Naive B cell (primary cell): Measurements from ENCODE around the gene NBPF26. TPM values are rescaled to one million over a fixed set of nuclear protein-coding genes. Genes with fewer than 3 reads are reported as not detected.
"Not testable (repeated sequence)": the region's sequence is repeated elsewhere in the genome, so short reads cannot be mapped to it uniquely, and the experiment has no call there.

Experiments
- ATAC-seq, 2 donors: fragments of 150-1000 bp; cut with Tn5 transposase; 2 replicates each; pipeline ENCODE4 v1.10.0; 2021; ENCODE audit warnings: low read depth in 2 of 2, mild to moderate bottlenecking in 2 of 2, moderate library complexity in 2 of 2
- DNase-seq: peaks from one replicate; pipeline ENCODE4 v3.0.0; 2022
- H3K27ac Mint-ChIP-seq, 6 donors: one replicate each; pipeline ENCODE4 v1.8.0; 2020 to 2022; ENCODE audit warnings: mild to moderate bottlenecking in 6 of 6, mixed read lengths in 6 of 6, moderate library complexity in 5 of 6, inconsistent platforms in 2 of 6
- H3K27me3 Mint-ChIP-seq, 3 donors: one replicate each; pipeline ENCODE4 v1.8.0; 2021 to 2022; ENCODE audit warnings: mixed read lengths in 3 of 3, mild to moderate bottlenecking in 1 of 3
- H3K36me3 Mint-ChIP-seq, 2 donors: one replicate each; pipeline ENCODE4 v1.8.0; 2020 to 2022; ENCODE audit warnings: mixed read lengths in 2 of 2, inconsistent platforms in 1 of 2, mild to moderate bottlenecking in 1 of 2
- H3K4me1 Mint-ChIP-seq, 3 donors: one replicate each; pipeline ENCODE4 v1.8.0; 2020 to 2022; ENCODE audit warnings: mixed read lengths in 3 of 3, inconsistent platforms in 1 of 3, mild to moderate bottlenecking in 1 of 3, moderate library complexity in 1 of 3
- H3K4me3 Mint-ChIP-seq, 8 donors: one replicate each; pipeline ENCODE4 v1.8.0; 2020 to 2022; ENCODE audit warnings: mild to moderate bottlenecking in 8 of 8, mixed read lengths in 8 of 8, moderate library complexity in 8 of 8, inconsistent platforms in 2 of 8
- H3K9me3 Mint-ChIP-seq, 7 donors: one replicate each; pipeline ENCODE4 v1.8.0; 2020 to 2022; ENCODE audit warnings: mixed read lengths in 7 of 7, mild to moderate bottlenecking in 5 of 7, inconsistent platforms in 2 of 7, moderate library complexity in 1 of 7
- polyA plus RNA-seq, 6 donors: library from polyadenylated mRNA; unstranded; fragments of 300-500 nt; fragmentation: Illumina TruSeq; gene quantifications; one replicate each; pipeline ENCODE4 v1.2.3, GENCODE V29; 2021; ENCODE audit warnings: low read depth in 6 of 6

NBPF26 gene
- 10 to 100 TPM in 1 of 6 donors, 1 to 10 TPM in 5; 3.8 to 16.3 (median 5.6) TPM for polyA plus RNA-seq

- ATAC-seq: peak in 1 of 2 donors; percentile 84
- H3K27ac Mint-ChIP-seq: peak within 1 kb of the TSS in 2 of 6 donors; percentile 70 to 78
- H3K4me3 Mint-ChIP-seq: peak within 1 kb of the TSS in 7 of 8 donors; percentile 68 to 85 (median 81)
- H3K36me3 Mint-ChIP-seq, H3K9me3 Mint-ChIP-seq, H3K27me3 Mint-ChIP-seq, H3K4me1 Mint-ChIP-seq: not testable (repeated sequence)
- DNase-seq: peak; percentile 86
Measured at GRCh38 chr1:120723715-120724402, at the start of gene NBPF26. NBPF26 (plus strand) TSS chr1:120723945.

- not testable (repeated sequence) for DNase-seq, H3K4me1 Mint-ChIP-seq, H3K4me3 Mint-ChIP-seq, H3K36me3 Mint-ChIP-seq, ATAC-seq, H3K27ac Mint-ChIP-seq, H3K27me3 Mint-ChIP-seq, H3K9me3 Mint-ChIP-seq
Measured at GRCh38 chr1:120680106-120680819, 43.5 kb upstream of the NBPF26 start.

GRCh38 chr1:120680938-120681337 is 42.8 kb upstream of the NBPF26 start:
- not testable (repeated sequence) for ATAC-seq, H3K36me3 Mint-ChIP-seq

GRCh38 chr1:120684397-120684796 is 39.3 kb upstream of the NBPF26 start:
- not testable (repeated sequence) for H3K9me3 Mint-ChIP-seq, H3K4me1 Mint-ChIP-seq, H3K36me3 Mint-ChIP-seq, H3K27ac Mint-ChIP-seq, H3K4me3 Mint-ChIP-seq, DNase-seq, H3K27me3 Mint-ChIP-seq
- ATAC-seq: peak; percentile 30 to 75

More at GRCh38 chr1:120680938-120681337, 42.8 kb upstream of the NBPF26 start:
- not testable (repeated sequence) for H3K9me3 Mint-ChIP-seq, H3K4me1 Mint-ChIP-seq, DNase-seq, H3K27me3 Mint-ChIP-seq, H3K4me3 Mint-ChIP-seq, H3K27ac Mint-ChIP-seq

- H3K4me1 Mint-ChIP-seq, H3K36me3 Mint-ChIP-seq, H3K9me3 Mint-ChIP-seq, H3K4me3 Mint-ChIP-seq, ATAC-seq, H3K27ac Mint-ChIP-seq, DNase-seq, H3K27me3 Mint-ChIP-seq: not testable (repeated sequence)
Measured at GRCh38 chr1:120685622-120686021, 38.1 kb upstream of the NBPF26 start.

GRCh38 chr1:120687250-120687649 is 36.5 kb upstream of the NBPF26 start:
- not testable (repeated sequence) for H3K36me3 Mint-ChIP-seq, H3K4me1 Mint-ChIP-seq, H3K9me3 Mint-ChIP-seq, ATAC-seq, H3K4me3 Mint-ChIP-seq, DNase-seq, H3K27me3 Mint-ChIP-seq, H3K27ac Mint-ChIP-seq

GRCh38 chr1:120700807-120701562 is 22.8 kb upstream of the NBPF26 start:
- DNase-seq, H3K9me3 Mint-ChIP-seq, H3K4me1 Mint-ChIP-seq, H3K27ac Mint-ChIP-seq, H3K4me3 Mint-ChIP-seq, ATAC-seq, H3K27me3 Mint-ChIP-seq, H3K36me3 Mint-ChIP-seq: not testable (repeated sequence)

GRCh38 chr1:120723358-120723714 is 409 bp upstream of the NBPF26 start:
- peak overlapping the region in 6 of 8 donors; percentile 57 to 85 (median 76) for H3K4me3 Mint-ChIP-seq
- not testable (repeated sequence) for H3K4me1 Mint-ChIP-seq, H3K27me3 Mint-ChIP-seq, H3K27ac Mint-ChIP-seq, H3K9me3 Mint-ChIP-seq, DNase-seq, H3K36me3 Mint-ChIP-seq
- peak in 1 of 2 donors; percentile 40 for ATAC-seq

GRCh38 chr1:120724507-120724906 is 762 bp downstream of the NBPF26 start:
- not testable (repeated sequence) for H3K4me1 Mint-ChIP-seq, ATAC-seq, H3K9me3 Mint-ChIP-seq, H3K36me3 Mint-ChIP-seq, H3K27me3 Mint-ChIP-seq
- Mint-ChIP-seq H3K27ac (peak overlapping the region in 2 of 6 donors; percentile 70 to 78), H3K4me3 (peak overlapping the region in 7 of 8 donors; percentile 53 to 84 (median 72))
- peak; percentile 11 for DNase-seq

- not testable (repeated sequence) for H3K4me3 Mint-ChIP-seq, H3K4me1 Mint-ChIP-seq, H3K27me3 Mint-ChIP-seq, DNase-seq, ATAC-seq, H3K9me3 Mint-ChIP-seq, H3K27ac Mint-ChIP-seq, H3K36me3 Mint-ChIP-seq
Measured at GRCh38 chr1:120728811-120729210, 5.1 kb downstream of the NBPF26 start.

GRCh38 chr1:120769090-120769489 is 45.3 kb downstream of the NBPF26 start:
- not testable (repeated sequence) for H3K27me3 Mint-ChIP-seq, H3K27ac Mint-ChIP-seq

GRCh38 chr1:120805452-120805851 is 81.7 kb downstream of the NBPF26 start:
- H3K36me3 Mint-ChIP-seq, ATAC-seq, H3K4me1 Mint-ChIP-seq, H3K9me3 Mint-ChIP-seq, H3K27ac Mint-ChIP-seq, H3K27me3 Mint-ChIP-seq, DNase-seq, H3K4me3 Mint-ChIP-seq: not testable (repeated sequence)

More at GRCh38 chr1:120769090-120769489, 45.3 kb downstream of the NBPF26 start:
- not testable (repeated sequence) for H3K36me3 Mint-ChIP-seq, H3K4me1 Mint-ChIP-seq, ATAC-seq, H3K4me3 Mint-ChIP-seq, H3K9me3 Mint-ChIP-seq, DNase-seq

GRCh38 chr1:120811822-120812221 is 88.1 kb downstream of the NBPF26 start:
- H3K27ac Mint-ChIP-seq: peak overlapping the region in 1 of 6 donors; percentile 69
- not testable (repeated sequence) for ATAC-seq, H3K9me3 Mint-ChIP-seq, H3K27me3 Mint-ChIP-seq, H3K4me1 Mint-ChIP-seq, H3K36me3 Mint-ChIP-seq
- DNase-seq: peak; percentile 35
- H3K4me3 Mint-ChIP-seq: peak overlapping the region in 2 of 8 donors; percentile 12 to 42

GRCh38 chr1:120825051-120825450 is 101.3 kb downstream of the NBPF26 start:
- not testable (repeated sequence) for H3K27ac Mint-ChIP-seq, H3K4me3 Mint-ChIP-seq, H3K9me3 Mint-ChIP-seq, DNase-seq, H3K27me3 Mint-ChIP-seq, H3K36me3 Mint-ChIP-seq, ATAC-seq, H3K4me1 Mint-ChIP-seq
